GM13976 (cell line): ENCODE results near the gene MZB1.
A peak's percentile ranks its signal among the peaks of the same experiment; 100 is the strongest.

Experiments
- DNase-seq: peaks from one replicate; pipeline ENCODE4 v3.0.0; 2012; ENCODE audit warnings: low spot score
- in situ Hi-C: fragments of 300-500 bp; cut with MboI; formaldehyde crosslinking; loops from one replicate; pipeline ENCODE4 v1.12.0; 2022; ENCODE audit warnings: low sequenced_read_pairs, mixed read lengths, inconsistent platforms; ENCODE audit not compliant: unreplicated experiment
- TF ChIP-seq, protein P1 (sequence below): IDR thresholded peaks from 2 replicates; pipeline ENCODE4 v1.5.1; 2012; ENCODE audit warnings: borderline replicate concordance, mild to moderate bottlenecking; ENCODE audit not compliant: insufficient read depth; ENCODE audit errors: extremely low read depth, missing control alignments, control extremely low read depth

The MZB1 gene

DNA sequence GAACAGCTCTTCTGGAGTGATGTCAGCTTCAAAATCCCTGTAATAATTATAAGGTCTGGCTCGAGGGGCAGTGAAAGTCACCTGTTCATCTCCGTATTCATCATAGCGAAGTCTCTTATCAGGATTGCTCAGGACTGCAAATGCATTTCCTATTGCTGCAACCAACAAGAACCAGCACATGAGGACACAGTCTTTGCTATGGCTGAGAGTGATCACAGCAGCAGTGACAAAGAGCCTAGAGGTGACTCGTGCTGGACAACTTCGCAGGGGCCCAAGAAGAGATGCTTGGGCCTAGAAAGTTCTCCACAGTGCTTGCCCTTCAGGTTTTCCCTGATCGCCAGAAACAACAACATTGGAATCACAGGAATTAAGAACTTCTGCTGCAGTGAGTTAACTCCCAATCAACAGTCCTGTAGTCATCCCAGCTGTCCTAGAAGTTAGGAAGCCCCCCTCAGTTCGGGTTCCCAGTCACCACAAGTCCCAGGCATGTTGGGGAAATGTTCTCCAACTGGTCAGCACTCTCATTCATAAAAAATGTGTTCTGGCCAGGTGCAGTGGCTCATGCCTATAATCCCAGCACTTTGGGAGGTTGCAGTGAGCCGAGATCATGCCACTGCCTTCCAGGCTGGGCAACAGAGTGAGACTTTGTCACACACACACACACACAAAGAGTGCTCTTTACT is 36.6 kb upstream of the MZB1 start:
- TF ChIP-seq, protein P1, sequence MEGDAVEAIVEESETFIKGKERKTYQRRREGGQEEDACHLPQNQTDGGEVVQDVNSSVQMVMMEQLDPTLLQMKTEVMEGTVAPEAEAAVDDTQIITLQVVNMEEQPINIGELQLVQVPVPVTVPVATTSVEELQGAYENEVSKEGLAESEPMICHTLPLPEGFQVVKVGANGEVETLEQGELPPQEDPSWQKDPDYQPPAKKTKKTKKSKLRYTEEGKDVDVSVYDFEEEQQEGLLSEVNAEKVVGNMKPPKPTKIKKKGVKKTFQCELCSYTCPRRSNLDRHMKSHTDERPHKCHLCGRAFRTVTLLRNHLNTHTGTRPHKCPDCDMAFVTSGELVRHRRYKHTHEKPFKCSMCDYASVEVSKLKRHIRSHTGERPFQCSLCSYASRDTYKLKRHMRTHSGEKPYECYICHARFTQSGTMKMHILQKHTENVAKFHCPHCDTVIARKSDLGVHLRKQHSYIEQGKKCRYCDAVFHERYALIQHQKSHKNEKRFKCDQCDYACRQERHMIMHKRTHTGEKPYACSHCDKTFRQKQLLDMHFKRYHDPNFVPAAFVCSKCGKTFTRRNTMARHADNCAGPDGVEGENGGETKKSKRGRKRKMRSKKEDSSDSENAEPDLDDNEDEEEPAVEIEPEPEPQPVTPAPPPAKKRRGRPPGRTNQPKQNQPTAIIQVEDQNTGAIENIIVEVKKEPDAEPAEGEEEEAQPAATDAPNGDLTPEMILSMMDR = no peak
- in situ Hi-C loops = no loop called here
- DNase-seq = no peak

DNA sequence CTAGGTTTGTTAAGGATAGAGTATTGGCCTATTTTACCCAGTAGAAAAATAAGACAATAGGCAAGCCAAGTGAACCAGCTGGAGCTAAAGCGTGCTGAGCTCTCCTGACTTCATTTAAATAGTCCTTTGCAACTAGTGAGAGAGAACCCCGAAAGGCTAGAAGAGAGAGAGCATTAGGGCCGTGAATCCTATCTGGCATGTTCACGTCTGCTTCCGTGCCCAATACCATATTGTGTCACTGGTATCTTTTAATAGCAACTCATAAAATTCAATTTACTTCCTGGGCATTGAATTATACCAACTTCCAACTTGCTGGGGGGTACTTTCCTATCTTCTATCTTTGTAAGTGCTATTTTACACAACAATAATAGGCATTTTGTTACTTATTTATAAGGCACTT is 35.8 kb upstream of the MZB1 start:
- DNase-seq = no peak
- in situ Hi-C loops = no loop called here
- TF ChIP-seq, protein P1 = no peak

- peak; percentile 86 for DNase-seq
- TF ChIP-seq, protein P1 = peak; percentile 67
- in situ Hi-C loops = loop anchor here (5.0 to 25.0 kb wide), 2 partner anchors 95 to 340 kb away; no protein-coding TSS in a partner anchor
These were observed 32.7 kb upstream of the MZB1 start for GRCh38 chr5:139422307-139422893.

DNA sequence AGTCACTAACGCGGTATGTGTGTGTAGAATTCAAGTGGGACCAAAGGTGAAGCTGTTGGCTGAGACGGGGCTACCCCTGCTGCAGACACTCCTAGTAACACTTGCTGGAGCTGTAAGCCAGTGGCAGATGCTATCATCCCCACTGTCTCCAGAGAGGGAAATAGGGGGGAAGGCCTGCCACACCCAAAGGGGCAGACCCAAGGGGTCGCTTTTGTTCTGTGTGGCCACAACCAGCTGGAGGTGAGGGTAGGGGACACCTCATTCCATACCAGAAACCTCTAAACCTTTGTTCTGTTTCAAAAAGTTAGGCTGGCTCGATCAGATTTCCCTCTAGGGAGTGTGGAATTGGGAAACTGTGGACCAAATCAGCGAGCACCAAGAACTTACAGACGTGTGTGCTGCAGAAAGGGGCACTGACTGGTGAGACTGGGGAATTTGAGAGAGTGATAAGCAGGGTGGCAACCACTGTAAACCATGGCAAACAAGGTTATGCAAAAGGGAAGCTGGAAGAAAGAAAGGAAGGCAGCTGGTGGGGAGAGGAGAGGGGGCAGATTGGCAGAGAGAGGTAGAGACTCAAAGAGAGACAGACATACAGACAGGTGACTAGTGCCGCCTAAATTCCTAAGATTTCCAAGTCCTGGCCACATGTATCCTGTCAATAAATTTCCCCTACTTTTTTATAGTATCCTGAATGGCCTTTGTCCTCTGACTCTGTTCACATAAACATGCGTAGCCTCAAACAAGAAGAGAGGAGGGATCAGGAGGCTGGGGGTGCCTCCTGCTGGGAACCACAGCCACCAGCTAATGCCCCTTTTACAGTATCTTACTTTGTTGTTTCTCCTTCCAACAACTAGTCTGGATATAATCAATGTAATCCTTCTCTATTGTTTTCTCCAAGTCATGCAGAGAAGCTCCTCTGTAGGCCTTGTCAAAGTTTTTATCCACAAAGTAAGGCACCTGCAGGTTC is 29.8 kb upstream of the MZB1 start:
- no peak for DNase-seq
- TF ChIP-seq, protein P1 = no peak
- in situ Hi-C loops = loop anchor here (5.0 to 25.0 kb wide), 2 partner anchors 98 to 343 kb away; no protein-coding TSS in a partner anchor

- in situ Hi-C loops = loop anchor here (25.0 kb wide), 1 partner anchor 344 kb away; no protein-coding TSS in a partner anchor
- no peak for DNase-seq
- TF ChIP-seq, protein P1 = no peak
These were observed 29.1 kb upstream of the MZB1 start for GRCh38 chr5:139418793-139419192.

DNA sequence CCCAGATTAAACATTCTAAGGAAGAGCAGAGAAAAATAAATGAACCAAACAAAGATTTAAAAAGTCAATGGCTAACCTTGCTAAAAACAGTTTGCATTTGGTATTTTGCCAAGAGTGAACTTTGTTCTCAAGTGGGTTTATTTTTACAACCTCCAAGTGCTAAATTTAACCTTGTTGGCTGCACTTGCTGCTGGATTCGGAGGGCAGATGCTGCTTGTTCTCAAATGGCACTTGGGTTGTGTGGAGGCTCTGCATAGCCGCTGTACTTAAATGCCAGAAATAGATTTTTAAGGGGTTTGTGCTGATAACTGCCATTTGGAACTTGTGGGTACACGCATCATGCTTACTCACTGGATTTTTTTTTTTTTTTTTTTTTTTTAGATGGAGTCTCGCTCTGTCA is 27.5 kb upstream of the MZB1 start:
- TF ChIP-seq, protein P1 = no peak
- no peak for DNase-seq
- in situ Hi-C loops = loop anchor here (25.0 kb wide), 1 partner anchor 345 kb away; no protein-coding TSS in a partner anchor
